ENCODE measurements around the gene TMEM208.

Gene TMEM208

GRCh38 chr16:67210069-67210937 is 16.6 kb upstream of the TMEM208 start:
- DNase-seq: no peak
- Mint-ChIP-seq H3K27me3 (no peaks in the 10 kb centered on the region), H3K9me3 (no peaks in the 10 kb centered on the region), H3K4me1 (no peaks in the 10 kb centered on the region), H3K36me3 (ENCODE audit: low read depth) (peaks cover 5% of the 10 kb centered on the region), H3K4me3 (no peak overlapping the region), H3K27ac (no peak overlapping the region)
- no peak for ATAC-seq

GRCh38 chr16:67211674-67212073 is 15.3 kb upstream of the TMEM208 start:
- Mint-ChIP-seq H3K4me1 (no peaks in the 10 kb centered on the region), H3K36me3 (ENCODE audit: low read depth) (no peaks in the 10 kb centered on the region), H3K27ac (no peak overlapping the region), H3K4me3 (no peak overlapping the region), H3K9me3 (no peaks in the 10 kb centered on the region), H3K27me3 (no peaks in the 10 kb centered on the region)
- DNase-seq (no peak), ATAC-seq (no peak)

GRCh38 chr16:67212766-67213165 is 14.2 kb upstream of the TMEM208 start:
- Mint-ChIP-seq H3K27ac (no peak overlapping the region), H3K27me3 (no peaks in the 10 kb centered on the region), H3K36me3 (ENCODE audit: low read depth) (no peaks in the 10 kb centered on the region)

GRCh38 chr16:67213197-67214019 is 13.5 kb upstream of the TMEM208 start:
- H3K9me3 Mint-ChIP-seq: no peaks in the 10 kb centered on the region
- H3K27ac Mint-ChIP-seq: no peak overlapping the region
- H3K4me1 Mint-ChIP-seq: no peaks in the 10 kb centered on the region
- H3K27me3 Mint-ChIP-seq: no peaks in the 10 kb centered on the region
- H3K4me3 Mint-ChIP-seq: no peak overlapping the region
- no peak for ATAC-seq
- H3K36me3 Mint-ChIP-seq (ENCODE audit: low read depth): no peaks in the 10 kb centered on the region
- no peak for DNase-seq

More at GRCh38 chr16:67212766-67213165, 14.2 kb upstream of the TMEM208 start:
- Mint-ChIP-seq H3K9me3 (no peaks in the 10 kb centered on the region), H3K4me1 (no peaks in the 10 kb centered on the region), H3K4me3 (no peak overlapping the region)
- ATAC-seq: no peak
- no peak for DNase-seq

DNA sequence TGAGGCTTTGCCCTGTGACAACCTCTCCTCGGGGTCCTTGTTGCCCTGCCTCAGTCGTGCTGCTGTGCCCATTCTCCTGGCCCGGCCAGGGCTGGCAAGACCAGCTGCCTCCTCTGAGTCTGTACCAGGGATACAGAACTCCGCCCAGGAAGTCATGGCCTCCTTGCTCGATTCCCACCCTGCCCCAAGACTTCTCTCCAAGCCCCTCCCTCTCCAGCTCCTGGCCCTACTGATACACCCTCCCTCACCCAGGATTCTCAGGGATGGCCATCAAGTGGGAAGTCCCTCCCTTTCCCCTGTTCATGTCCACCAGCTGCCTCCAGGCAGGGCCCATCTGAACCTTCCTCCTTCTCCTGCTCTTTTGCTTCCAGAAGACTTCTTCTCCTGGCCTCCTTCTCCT is 11.2 kb upstream of the TMEM208 start:
- DNase-seq (no peak), ATAC-seq (no peak)
- H3K27me3 Mint-ChIP-seq: no peaks in the 10 kb centered on the region
- no peak overlapping the region for H3K27ac Mint-ChIP-seq
- H3K9me3 Mint-ChIP-seq: no peaks in the 10 kb centered on the region
- H3K36me3 Mint-ChIP-seq (ENCODE audit: low read depth): no peaks in the 10 kb centered on the region
- H3K4me3 Mint-ChIP-seq: no peak overlapping the region
- no peaks in the 10 kb centered on the region for H3K4me1 Mint-ChIP-seq

GRCh38 chr16:67216612-67217490 is 10.1 kb upstream of the TMEM208 start:
- no peak for DNase-seq
- H3K9me3 Mint-ChIP-seq: no peaks in the 10 kb centered on the region

GRCh38 chr16:67223992-67224391 is 2.9 kb upstream of the TMEM208 start:
- H3K4me3 Mint-ChIP-seq: no peak overlapping the region
- H3K27ac Mint-ChIP-seq: no peak overlapping the region
- DNase-seq: no peak
- no peak for ATAC-seq
- H3K36me3 Mint-ChIP-seq (ENCODE audit: low read depth): peaks cover 11% of the 10 kb centered on the region
- peaks cover 33% of the 10 kb centered on the region for H3K4me1 Mint-ChIP-seq
- peaks cover 3% of the 10 kb centered on the region for H3K27me3 Mint-ChIP-seq
- no peaks in the 10 kb centered on the region for H3K9me3 Mint-ChIP-seq

More at GRCh38 chr16:67216612-67217490, 10.1 kb upstream of the TMEM208 start:
- no peak overlapping the region for H3K27ac Mint-ChIP-seq
- no peaks in the 10 kb centered on the region for H3K36me3 Mint-ChIP-seq (ENCODE audit: low read depth)
- ATAC-seq: no peak
- no peaks in the 10 kb centered on the region for H3K4me1 Mint-ChIP-seq
- no peaks in the 10 kb centered on the region for H3K27me3 Mint-ChIP-seq
- no peak overlapping the region for H3K4me3 Mint-ChIP-seq

- H3K27me3 Mint-ChIP-seq: peaks cover 3% of the 10 kb centered on the region
- peaks cover 28% of the 10 kb centered on the region for H3K36me3 Mint-ChIP-seq (ENCODE audit: low read depth)
- peaks cover 33% of the 10 kb centered on the region for H3K4me1 Mint-ChIP-seq
- H3K9me3 Mint-ChIP-seq: no peaks in the 10 kb centered on the region
- ATAC-seq (no peak), DNase-seq (no peak)
- peak overlapping the region; percentile 100 for H3K27ac Mint-ChIP-seq
- peak overlapping the region; percentile 100 for H3K4me3 Mint-ChIP-seq
Observed at GRCh38 chr16:67226295-67226803, 581 bp upstream of the TMEM208 start.

DNA sequence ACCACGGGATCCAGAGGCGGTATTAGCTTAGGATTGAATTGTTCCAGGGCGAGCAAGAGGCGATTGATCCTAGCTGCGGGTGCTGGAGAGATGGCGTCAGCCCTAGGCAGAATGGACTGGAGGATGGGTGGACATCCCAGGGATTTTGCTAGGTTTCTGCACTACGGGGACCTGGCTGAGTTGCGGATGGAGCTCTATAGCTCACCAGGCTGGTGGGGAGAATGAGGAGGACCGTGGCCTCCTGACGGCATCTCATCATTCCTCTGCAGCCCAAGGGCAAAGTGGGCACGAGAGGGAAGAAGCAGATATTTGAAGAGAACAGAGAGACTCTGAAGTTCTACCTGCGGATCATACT is 614 bp downstream of the TMEM208 start:
- Mint-ChIP-seq H3K27me3 (peaks cover 3% of the 10 kb centered on the region), H3K36me3 (ENCODE audit: low read depth) (peaks cover 36% of the 10 kb centered on the region), H3K9me3 (no peaks in the 10 kb centered on the region), H3K27ac (peak overlapping the region; percentile 100), H3K4me1 (peaks cover 33% of the 10 kb centered on the region), H3K4me3 (peak overlapping the region; percentile 100)
- ATAC-seq (no peak), DNase-seq (no peak)

- Mint-ChIP-seq H3K9me3 (no peaks in the 10 kb centered on the region), H3K27ac (peak overlapping the region; percentile 100), H3K4me3 (peak overlapping the region; percentile 100), H3K4me1 (peaks cover 33% of the 10 kb centered on the region), H3K36me3 (ENCODE audit: low read depth) (peaks cover 39% of the 10 kb centered on the region), H3K27me3 (peaks cover 3% of the 10 kb centered on the region)
- no peak for ATAC-seq
- no peak for DNase-seq
Observed at GRCh38 chr16:67228034-67228785, 1.3 kb downstream of the TMEM208 start.

GRCh38 chr16:67228905-67229304 is 2.0 kb downstream of the TMEM208 start:
- Mint-ChIP-seq H3K9me3 (no peaks in the 10 kb centered on the region), H3K27ac (no peak overlapping the region), H3K4me1 (peaks cover 33% of the 10 kb centered on the region), H3K36me3 (ENCODE audit: low read depth) (peaks cover 43% of the 10 kb centered on the region), H3K27me3 (peaks cover 3% of the 10 kb centered on the region), H3K4me3 (peak overlapping the region; percentile 100)
- DNase-seq (no peak), ATAC-seq (no peak)

GRCh38 chr16:67229906-67230808 is 3.2 kb downstream of the TMEM208 start:
- DNase-seq: no peak
- H3K4me1 Mint-ChIP-seq: peaks cover 30% of the 10 kb centered on the region
- peaks cover 47% of the 10 kb centered on the region for H3K36me3 Mint-ChIP-seq (ENCODE audit: low read depth)
- H3K4me3 Mint-ChIP-seq: peak overlapping the region; percentile 6
- H3K27ac Mint-ChIP-seq: no peak overlapping the region
- no peak for ATAC-seq
- no peaks in the 10 kb centered on the region for H3K9me3 Mint-ChIP-seq
- peaks cover 3% of the 10 kb centered on the region for H3K27me3 Mint-ChIP-seq
